ENCODE measurements around the gene TMEM185B.
"Not testable (repeated sequence)": the region's sequence is repeated elsewhere in the genome, so short reads cannot be mapped to it uniquely, and the experiment has no call there.

Gene TMEM185B

GRCh38 chr2:120223034-120223912, at the start of gene TMEM185B:
TSS of gene TMEM185B (minus strand) at chr2:120223400. CDS start at chr2:120222976, 424 bp downstream.
- DNase-seq, result peak; percentile 84

GRCh38 chr2:120271711-120272379, 48.6 kb upstream of the TMEM185B start:
- DNase-seq, result no peak

GRCh38 chr2:120269816-120270215, 46.6 kb upstream of the TMEM185B start:
- no peak for DNase-seq

- peak; percentile 6 for DNase-seq
Measured at GRCh38 chr2:120269076-120269744, 46.0 kb upstream of the TMEM185B start.

- no peak for DNase-seq
Measured at GRCh38 chr2:120267348-120267747, 44.1 kb upstream of the TMEM185B start.

- no peak for DNase-seq
Measured at GRCh38 chr2:120265006-120265405, 41.8 kb upstream of the TMEM185B start.

- DNase-seq, result peak; percentile 60
Measured at GRCh38 chr2:120262761-120263428, 39.7 kb upstream of the TMEM185B start.

GRCh38 chr2:120262150-120262549, 39.0 kb upstream of the TMEM185B start:
- no peak for DNase-seq

- peak; percentile 60 for DNase-seq
Measured at GRCh38 chr2:120261387-120262006, 38.3 kb upstream of the TMEM185B start.

GRCh38 chr2:120260736-120261135, 37.5 kb upstream of the TMEM185B start:
- no peak for DNase-seq

GRCh38 chr2:120259939-120260338, 36.7 kb upstream of the TMEM185B start:
- not testable (repeated sequence) for DNase-seq

- DNase-seq, result no peak
Measured at GRCh38 chr2:120258196-120258595, 35.0 kb upstream of the TMEM185B start.

GRCh38 chr2:120257522-120257921, 34.3 kb upstream of the TMEM185B start:
- DNase-seq, result peak; percentile 76

GRCh38 chr2:120256651-120257000, 33.4 kb upstream of the TMEM185B start:
- no peak for DNase-seq

GRCh38 chr2:120255986-120256650, 32.9 kb upstream of the TMEM185B start:
- DNase-seq, result no peak

GRCh38 chr2:120255071-120255470, 31.9 kb upstream of the TMEM185B start:
- no peak for DNase-seq

GRCh38 chr2:120254178-120254577, 31.0 kb upstream of the TMEM185B start:
- DNase-seq, result no peak

GRCh38 chr2:120253021-120253882, 30.1 kb upstream of the TMEM185B start:
- peak; percentile 86 for DNase-seq

- DNase-seq, result peak; percentile 99
Measured at GRCh38 chr2:120252225-120253020, 29.2 kb upstream of the TMEM185B start, which contains the start of gene RALB. TSS of gene RALB (plus strand) at chr2:120252852. CDS start at chr2:120278665, 25,813 bp downstream.

GRCh38 chr2:120251880-120252224, 28.7 kb upstream of the TMEM185B start:
- DNase-seq, result peak; percentile 86
